ENCODE results near the gene PRMT7.
A peak's percentile ranks its signal among the peaks of the same experiment; 100 is the strongest.

Gene PRMT7

GRCh38 chr16:68310774-68311511 is at the start of gene PRMT7, which contains the start of gene SLC7A6OS:
PRMT7 (plus strand) TSS chr16:68311019; CDS start chr16:68315980, 4,961 bp downstream.
SLC7A6OS (minus strand) TSS chr16:68310946; CDS start chr16:68310926, 20 bp downstream.
- peak; percentile 27 to 94 (median 87) for DNase-seq

- no peak for DNase-seq
Measured at GRCh38 chr16:68263559-68264127, 47.2 kb upstream of the PRMT7 start.

GRCh38 chr16:68264128-68265077 is 46.4 kb upstream of the PRMT7 start, which contains the start of gene SLC7A6:
SLC7A6 (plus strand) TSS chr16:68264526; CDS start chr16:68274727, 10,201 bp downstream.
- peak in 51 of 58 donors; percentile 10 to 78 (median 56) for DNase-seq

GRCh38 chr16:68265078-68265920 is 45.5 kb upstream of the PRMT7 start:
- peak in 19 of 58 donors; percentile 5 to 47 (median 19) for DNase-seq

GRCh38 chr16:68267612-68268405 is 43.0 kb upstream of the PRMT7 start:
- no peak for DNase-seq

- DNase-seq: no peak
Measured at GRCh38 chr16:68269793-68270192, 41.0 kb upstream of the PRMT7 start.

GRCh38 chr16:68270353-68270752 is 40.5 kb upstream of the PRMT7 start:
- DNase-seq: no peak

GRCh38 chr16:68272507-68273209 is 38.2 kb upstream of the PRMT7 start:
- no peak for DNase-seq

- no peak for DNase-seq
Measured at GRCh38 chr16:68273459-68273858, 37.4 kb upstream of the PRMT7 start.

GRCh38 chr16:68273896-68274295 is 36.9 kb upstream of the PRMT7 start:
- no peak for DNase-seq

GRCh38 chr16:68274441-68274840 is 36.4 kb upstream of the PRMT7 start:
- no peak for DNase-seq

GRCh38 chr16:68275611-68276191 is 35.1 kb upstream of the PRMT7 start:
- no peak for DNase-seq

- no peak for DNase-seq
Measured at GRCh38 chr16:68276223-68276622, 34.6 kb upstream of the PRMT7 start.

- no peak for DNase-seq
Measured at GRCh38 chr16:68279726-68280558, 30.9 kb upstream of the PRMT7 start.

GRCh38 chr16:68281368-68282063 is 29.3 kb upstream of the PRMT7 start:
- no peak for DNase-seq

- no peak for DNase-seq
Measured at GRCh38 chr16:68282064-68282452, 28.8 kb upstream of the PRMT7 start.

GRCh38 chr16:68283346-68283745 is 27.5 kb upstream of the PRMT7 start:
- DNase-seq: no peak

Measured in anterior cingulate cortex (tissue), 58 donors.